SH-SY5Y (cell line): ENCODE results near the gene SMYD3.

Experiments
- GATA2 ChIP-seq: IDR thresholded peaks from 2 replicates; pipeline ENCODE4 v1.6.1; 2011; ENCODE audit warnings: mild to moderate bottlenecking, low read depth, low read length
- GATA3 ChIP-seq: IDR thresholded peaks from 2 replicates; pipeline ENCODE4 v1.6.1; 2011; ENCODE audit warnings: low read depth, mild to moderate bottlenecking, low read length, moderate library complexity

GRCh38 chr1:246043556-246043955 lies 463.5 kb downstream of the SMYD3 start:
- no peak for TF ChIP-seq GATA3
- TF ChIP-seq GATA2: no peak
